Adrenal gland (tissue), 12 donors: ENCODE data around the gene BRME1. TPM values are rescaled to one million over a fixed set of nuclear protein-coding genes. Genes with fewer than 3 reads are reported as not detected.

Experiments used
- DNase-seq, 7 donors: peaks; one replicate each; pipeline ENCODE4 v3.0.0-alpha.2; 2019 to 2020
- H3K27ac ChIP-seq, 5 donors: fragments of 200-600 bp; sonication (generic) in 4 of 5; 1 replicate in 3 of 5; 2 replicates in 2 of 5; pipeline versions ENCODE4 v1.5.1 to v1.8.0; 2016 to 2020; ENCODE audit warnings: mild to moderate bottlenecking in 1 of 5
- H3K27me3 ChIP-seq: fragments of 200-600 bp; 2 replicates; pipeline ENCODE4 v1.8.0; 2021
- H3K36me3 ChIP-seq, 2 donors: fragments of 200-600 bp; replicated peaks in 1 of 2; 1 replicate in 1 of 2; 2 replicates in 1 of 2; pipeline versions ENCODE4 v1.5.1 to v1.8.0; 2018 to 2022
- H3K4me1 ChIP-seq, 2 donors: fragments of 200-600 bp; replicated peaks in 1 of 2; 1 replicate in 1 of 2; 2 replicates in 1 of 2; pipeline versions ENCODE4 v1.5.1 to v1.8.0; 2018 to 2021
- H3K4me3 ChIP-seq, 4 donors: fragments of 200-600 bp; sonication (generic) in 3 of 4; one replicate each; pipeline ENCODE4 v1.5.1; 2016 to 2018
- H3K9me3 ChIP-seq, 3 donors: fragments of 200-600 bp; sonication (generic) in 1 of 3; replicated peaks in 1 of 3; 1 replicate in 2 of 3; 2 replicates in 1 of 3; pipeline versions ENCODE4 v1.5.1 to v1.8.0; 2016 to 2021
- CTCF ChIP-seq, 6 experiments: fragments of 450-650 bp in 4 of 6; fragments of 200-600 bp in 2 of 6; sonication (generic) in 1 of 6; IDR thresholded peaks; 1 replicate in 5 of 6; 2 replicates in 1 of 6; pipeline versions ENCODE4 v1.5.1 to v1.8.0; 2016 to 2021; ENCODE audit warnings: antibody characterized with exemption in 6 of 6, mild to moderate bottlenecking in 2 of 6, moderate library complexity in 1 of 6
- POLR2A ChIP-seq, 2 donors: fragments of 450-650 bp; IDR thresholded peaks; one replicate each; pipeline ENCODE4 v1.6.1; 2017; ENCODE audit warnings: antibody characterized with exemption in 2 of 2, mild to moderate bottlenecking in 2 of 2, moderate library complexity in 1 of 2
- WGBS, 4 donors: extraction: QIAGEN DNeasy Blood & Tissue Kit in 2 of 4; methylation state at CpG; one replicate each; pipeline versions ENCODE4 v1.1.5 to v1.1.7; 2013 to 2017; 5-methylcytosine and 5-hydroxymethylcytosine counted together
- intact Hi-C, 2 donors: fragments of 100-400 bp; cut with DNase I; formaldehyde crosslinking; loops; one replicate each; pipeline versions ENCODE4 v1.14.1 to v1.15.0; 2022 to 2023
- polyA plus RNA-seq, 3 donors: library from polyadenylated mRNA; stranded (reverse); fragments of 200-250 nt in 2 of 3; fragments of 350-450 nt in 1 of 3; fragmentation: Illumina TruSeq in 1 of 3; extraction: RNeasy Lipid Tissue Mini Kit (QIAGEN cat#74804) in 1 of 3; gene quantifications; one replicate each; pipeline ENCODE4 v1.2.3, GENCODE V29; 2013 to 2014
- total RNA-seq, 9 donors: library from RNA; depleted of rRNA in 4 of 9; stranded (reverse); fragments of >200 nt in 4 of 9; fragments of 120-200 nt in 1 of 9; fragmentation: NEBNext Ultra II Directional in 1 of 9; extraction: Animal tissue kit (Norgen Biotek cat#: 25700) in 1 of 9; gene quantifications; one replicate each; pipeline versions ENCODE4 v1.1.0 to v1.2.4, GENCODE V29; 2013 to 2023
- donor health status: healthy with polysubstance abuse.
- donor health status: Bipolar disorder and iron deficiency.
- donor health status: DM: yes; HTN: yes; CAD: no.
- donor health status: DM: no; HTN: no; CAD: no.
- donor health status: DM: no; HTN: no; CAD: no.
- donor health status: DM: yes; HTN: yes; CAD: no.

BRME1 gene
- total and polyA plus RNA-seq, 12 donors = 0.21 to 4.5 (median 1.4) TPM; not detected in 1

GRCh38 chr19:13920940-13921747, 15.2 kb upstream of the BRME1 start:
- no peaks in the 10 kb centered on the region for H3K4me1 ChIP-seq
- TF ChIP-seq POLR2A (IDR thresholded peaks at IDR 0.05) = no peak
- TF ChIP-seq CTCF (IDR thresholded peaks at IDR 0.05) = no peak
- intact Hi-C loops = no loop called here
- 82 to 93% (median 90%) methylated on average over 2 of the region's 2 CpGs for WGBS, 4 donors
- H3K36me3 ChIP-seq = peaks cover 0 to 62% of the 10 kb centered on the region in 2 donors
- H3K27me3 ChIP-seq = no peaks in the 10 kb centered on the region
- DNase-seq = peak in 3 of 7 donors; percentile 30 to 61 (median 40)
- no peaks in the 10 kb centered on the region for H3K9me3 ChIP-seq
- H3K27ac ChIP-seq = no peak overlapping the region
- H3K4me3 ChIP-seq = no peak overlapping the region

GRCh38 chr19:13920524-13920923, 14.6 kb upstream of the BRME1 start:
- Histone ChIP-seq H3K27me3 (no peaks in the 10 kb centered on the region), H3K4me3 (no peak overlapping the region), H3K27ac (no peak overlapping the region), H3K36me3 (peaks cover 0 to 62% of the 10 kb centered on the region in 2 donors), H3K9me3 (no peaks in the 10 kb centered on the region), H3K4me1 (no peaks in the 10 kb centered on the region)
- TF ChIP-seq POLR2A (IDR thresholded peaks at IDR 0.05) (no peak), CTCF (IDR thresholded peaks at IDR 0.05) (no peak)
- no peak for DNase-seq
- 97 to 100% (median 99%) methylated on average over 1 to 11 of the region's 11 CpGs for WGBS, 4 donors
- intact Hi-C loops = no loop called here

- Histone ChIP-seq H3K9me3 (no peaks in the 10 kb centered on the region), H3K27me3 (no peaks in the 10 kb centered on the region), H3K4me3 (no peak overlapping the region), H3K36me3 (peaks cover 0 to 66% of the 10 kb centered on the region in 2 donors), H3K27ac (no peak overlapping the region), H3K4me1 (no peaks in the 10 kb centered on the region)
- 90 to 95% (median 93%) methylated on average over 11 to 34 of the region's 34 CpGs for WGBS, 4 donors
- DNase-seq = no peak
- intact Hi-C loops = no loop called here
- TF ChIP-seq POLR2A (IDR thresholded peaks at IDR 0.05) = no peak
- no peak for TF ChIP-seq CTCF (IDR thresholded peaks at IDR 0.05)
Observed at GRCh38 chr19:13918726-13919411, 13.0 kb upstream of the BRME1 start.

GRCh38 chr19:13917888-13918406, 12.0 kb upstream of the BRME1 start:
- H3K27ac ChIP-seq = no peak overlapping the region
- peaks cover 0 to 66% of the 10 kb centered on the region in 2 donors for H3K36me3 ChIP-seq
- WGBS, 4 donors = 67 to 85% (median 79%) methylated on average over 6 to 14 of the region's 14 CpGs
- intact Hi-C loops = no loop called here
- H3K27me3 ChIP-seq = no peaks in the 10 kb centered on the region
- no peak overlapping the region for H3K4me3 ChIP-seq
- H3K4me1 ChIP-seq = no peaks in the 10 kb centered on the region
- DNase-seq = peak in 3 of 7 donors; percentile 32 to 57 (median 41)
- no peak for TF ChIP-seq POLR2A (IDR thresholded peaks at IDR 0.05)
- H3K9me3 ChIP-seq = no peaks in the 10 kb centered on the region
